Natural killer cell (primary cell): ENCODE results near the gene ZDHHC1. TPM values are rescaled to one million over a fixed set of nuclear protein-coding genes. Genes with fewer than 3 reads are reported as not detected.

Source experiments
- ATAC-seq, 3 donors: fragments of 150-1000 bp in 2 of 3; fragments of 200-7000 bp in 1 of 3; cut with Tn5 transposase; 1 replicate in 1 of 3; 2 replicates in 2 of 3; pipeline ENCODE4 v1.10.0; 2021; ENCODE audit warnings: mild to moderate bottlenecking in 2 of 3, moderate library complexity in 2 of 3
- DNase-seq, 2 donors: peaks; one replicate each; pipeline versions ENCODE4 v3.0.0 to v3.0.0-alpha.2; 2013 to 2021; ENCODE audit warnings: mixed read lengths in 1 of 2
- H3K27ac ChIP-seq: one replicate; pipeline ENCODE4 v1.5.1; 2013; ENCODE audit warnings: mild to moderate bottlenecking, low read length
- H3K27me3 ChIP-seq: one replicate; pipeline ENCODE4 v1.6.1; 2013; ENCODE audit warnings: low read length; ENCODE audit not compliant: control insufficient read depth, insufficient read depth
- H3K36me3 ChIP-seq: one replicate; pipeline ENCODE4 v1.6.1; 2013; ENCODE audit warnings: low read length; ENCODE audit not compliant: control insufficient read depth, insufficient read depth
- H3K4me1 ChIP-seq: one replicate; pipeline ENCODE4 v1.6.1; 2013; ENCODE audit warnings: low read length; ENCODE audit not compliant: control insufficient read depth, insufficient read depth
- H3K4me3 ChIP-seq: one replicate; pipeline ENCODE4 v1.5.1; 2013; ENCODE audit warnings: low read length
- H3K9me3 ChIP-seq: one replicate; pipeline ENCODE4 v1.6.1; 2013; ENCODE audit warnings: low read length; ENCODE audit not compliant: control insufficient read depth, insufficient read depth
- H3K27ac Mint-ChIP-seq, 2 donors: one replicate each; pipeline ENCODE4 v1.8.0; 2022; ENCODE audit warnings: mild to moderate bottlenecking in 2 of 2, mixed read lengths in 2 of 2, moderate library complexity in 1 of 2
- H3K27me3 Mint-ChIP-seq, 2 donors: one replicate each; pipeline ENCODE4 v1.8.0; 2022; ENCODE audit warnings: low read depth in 2 of 2, mixed read lengths in 2 of 2
- H3K36me3 Mint-ChIP-seq: one replicate; pipeline ENCODE4 v1.8.0; 2022; ENCODE audit warnings: mixed read lengths
- H3K4me1 Mint-ChIP-seq, 2 donors: one replicate each; pipeline ENCODE4 v1.8.0; 2022; ENCODE audit warnings: mixed read lengths in 2 of 2
- H3K4me3 Mint-ChIP-seq: one replicate; pipeline ENCODE4 v1.8.0; 2022; ENCODE audit warnings: mild to moderate bottlenecking, moderate library complexity, mixed read lengths
- H3K9me3 Mint-ChIP-seq, 2 donors: one replicate each; pipeline ENCODE4 v1.8.0; 2022; ENCODE audit warnings: mixed read lengths in 2 of 2
- WGBS: methylation state at CpG from one replicate; pipeline ENCODE4 v1.1.7; 2013; ENCODE audit warnings: missing lambda C conversion rate; ENCODE audit not compliant: insufficient coverage; 5-methylcytosine and 5-hydroxymethylcytosine counted together
- intact Hi-C: fragments of 100-400 bp; cut with micrococcal nuclease; formaldehyde crosslinking; loops from one replicate; pipeline ENCODE4 v1.14.2; 2022
- total RNA-seq, 4 donors: library from RNA; stranded (reverse); fragments of 120-200 nt in 1 of 4; gene quantifications; one replicate each; pipeline versions ENCODE4 v1.2.3 to v1.2.4, GENCODE V29; 2013 to 2022
- TF ChIP-seq, protein P1 (sequence below): fragments of 200-600 bp; IDR thresholded peaks from one replicate; pipeline ENCODE4 v1.8.0; 2022; ENCODE audit warnings: antibody characterized with exemption

The ZDHHC1 gene
- total RNA-seq, 3 donors from 2014 or later (not counting 1 experiment from before 2014, with no cell fraction given), result 0.88 to 2.5 (median 1.8) TPM

DNA sequence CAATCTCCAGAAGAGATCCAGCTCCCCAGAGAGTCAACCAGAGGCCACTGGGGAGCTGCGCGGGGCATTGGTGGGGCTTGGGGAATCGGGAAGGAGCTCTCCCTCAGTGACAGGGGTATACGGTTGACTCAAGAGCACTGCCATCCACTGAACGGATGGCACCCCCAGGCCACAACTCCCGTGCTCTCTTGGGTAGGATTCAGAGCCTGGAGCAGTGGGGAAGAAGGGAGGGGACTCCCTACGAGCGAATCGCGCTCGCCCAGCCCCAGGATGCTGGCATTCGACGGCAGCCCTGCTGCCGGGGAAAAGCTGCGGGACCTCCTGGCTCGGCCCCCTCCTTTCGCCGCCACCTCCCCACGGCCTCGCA is 22.5 kb downstream of the ZDHHC1 start:
- Histone ChIP-seq H3K27me3 (peaks cover 27% of the 10 kb centered on the region), H3K4me1 (peaks cover 54% of the 10 kb centered on the region), H3K4me3 (peak overlapping the region; percentile 12), H3K9me3 (no peaks in the 10 kb centered on the region), H3K27ac (no peak overlapping the region), H3K36me3 (no peaks in the 10 kb centered on the region)
- peaks cover 9 to 36% of the 10 kb centered on the region in 2 donors for H3K27me3 Mint-ChIP-seq
- intact Hi-C loops, result no loop called here
- H3K4me1 Mint-ChIP-seq, result peaks cover 5 to 24% of the 10 kb centered on the region in 2 donors
- no peaks in the 10 kb centered on the region for H3K9me3 Mint-ChIP-seq
- 11% methylated on average over 20 of the region's 20 CpGs for WGBS
- H3K36me3 Mint-ChIP-seq, result no peaks in the 10 kb centered on the region
- TF ChIP-seq, protein P1, sequence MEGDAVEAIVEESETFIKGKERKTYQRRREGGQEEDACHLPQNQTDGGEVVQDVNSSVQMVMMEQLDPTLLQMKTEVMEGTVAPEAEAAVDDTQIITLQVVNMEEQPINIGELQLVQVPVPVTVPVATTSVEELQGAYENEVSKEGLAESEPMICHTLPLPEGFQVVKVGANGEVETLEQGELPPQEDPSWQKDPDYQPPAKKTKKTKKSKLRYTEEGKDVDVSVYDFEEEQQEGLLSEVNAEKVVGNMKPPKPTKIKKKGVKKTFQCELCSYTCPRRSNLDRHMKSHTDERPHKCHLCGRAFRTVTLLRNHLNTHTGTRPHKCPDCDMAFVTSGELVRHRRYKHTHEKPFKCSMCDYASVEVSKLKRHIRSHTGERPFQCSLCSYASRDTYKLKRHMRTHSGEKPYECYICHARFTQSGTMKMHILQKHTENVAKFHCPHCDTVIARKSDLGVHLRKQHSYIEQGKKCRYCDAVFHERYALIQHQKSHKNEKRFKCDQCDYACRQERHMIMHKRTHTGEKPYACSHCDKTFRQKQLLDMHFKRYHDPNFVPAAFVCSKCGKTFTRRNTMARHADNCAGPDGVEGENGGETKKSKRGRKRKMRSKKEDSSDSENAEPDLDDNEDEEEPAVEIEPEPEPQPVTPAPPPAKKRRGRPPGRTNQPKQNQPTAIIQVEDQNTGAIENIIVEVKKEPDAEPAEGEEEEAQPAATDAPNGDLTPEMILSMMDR, result no peak
- ATAC-seq (no peak), DNase-seq (no peak)
- H3K27ac Mint-ChIP-seq, result peak overlapping the region in 1 of 2 donors; percentile 60
- H3K4me3 Mint-ChIP-seq, result peak overlapping the region; percentile 90

DNA sequence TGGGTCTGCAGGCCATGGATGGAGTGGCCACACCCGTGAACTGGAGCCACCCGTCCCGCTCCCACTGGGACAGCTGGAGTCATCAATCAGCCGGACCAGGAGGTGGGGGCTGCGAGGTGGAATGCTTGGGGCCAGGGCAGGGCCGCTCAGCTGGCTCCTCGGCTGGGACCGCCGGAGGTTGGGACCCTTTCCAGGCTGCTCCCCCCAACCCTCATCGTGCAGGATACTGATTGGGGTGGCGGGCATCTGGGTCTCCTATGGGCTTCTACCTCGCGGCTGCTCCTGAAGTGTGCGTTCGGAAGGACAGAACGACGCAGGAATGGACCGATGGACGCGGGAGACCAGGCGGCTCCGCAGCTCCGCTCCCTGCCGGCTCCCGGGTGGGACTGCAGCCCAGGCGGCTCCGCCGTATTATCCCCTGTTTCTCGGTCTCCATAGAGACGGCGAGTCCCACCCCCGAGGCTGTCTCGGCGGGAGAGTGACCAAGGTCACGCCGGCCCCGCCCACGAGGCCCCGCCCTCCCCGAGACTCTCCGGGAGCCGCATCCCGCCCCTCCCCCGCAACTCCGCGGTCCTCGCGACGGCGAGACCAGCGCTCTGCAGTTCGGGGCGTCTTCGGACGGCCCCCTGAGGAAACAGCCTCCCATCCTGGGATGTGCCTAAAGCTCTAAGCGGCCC is 23.0 kb downstream of the ZDHHC1 start, which contains the start of gene TPPP3:
Gene TPPP3, minus strand, starts transcription at position 388 of the 677 bp plus-strand sequence. CDS start 2,387 bp downstream, outside the sequence.
- Mint-ChIP-seq H3K27me3 (peaks cover 9 to 36% of the 10 kb centered on the region in 2 donors), H3K4me1 (peaks cover 5 to 24% of the 10 kb centered on the region in 2 donors), H3K36me3 (no peaks in the 10 kb centered on the region), H3K4me3 (peak within 1 kb of the TSS; percentile 90), H3K27ac (peak within 1 kb of the TSS in 1 of 2 donors; percentile 60), H3K9me3 (no peaks in the 10 kb centered on the region)
- 12% methylated on average over 56 of the region's 56 CpGs for WGBS
- peak; percentile 48 to 79 (median 72) for ATAC-seq
- H3K27ac ChIP-seq, result no peak within 1 kb of the TSS
- no peaks in the 10 kb centered on the region for H3K36me3 ChIP-seq
- peak; percentile 36 to 57 for DNase-seq
- H3K9me3 ChIP-seq, result no peaks in the 10 kb centered on the region
- peaks cover 54% of the 10 kb centered on the region for H3K4me1 ChIP-seq
- peaks cover 27% of the 10 kb centered on the region for H3K27me3 ChIP-seq
- peak within 1 kb of the TSS; percentile 12 for H3K4me3 ChIP-seq
- intact Hi-C loops, result no loop called here
- TF ChIP-seq, protein P1, result peak; percentile 32

DNA sequence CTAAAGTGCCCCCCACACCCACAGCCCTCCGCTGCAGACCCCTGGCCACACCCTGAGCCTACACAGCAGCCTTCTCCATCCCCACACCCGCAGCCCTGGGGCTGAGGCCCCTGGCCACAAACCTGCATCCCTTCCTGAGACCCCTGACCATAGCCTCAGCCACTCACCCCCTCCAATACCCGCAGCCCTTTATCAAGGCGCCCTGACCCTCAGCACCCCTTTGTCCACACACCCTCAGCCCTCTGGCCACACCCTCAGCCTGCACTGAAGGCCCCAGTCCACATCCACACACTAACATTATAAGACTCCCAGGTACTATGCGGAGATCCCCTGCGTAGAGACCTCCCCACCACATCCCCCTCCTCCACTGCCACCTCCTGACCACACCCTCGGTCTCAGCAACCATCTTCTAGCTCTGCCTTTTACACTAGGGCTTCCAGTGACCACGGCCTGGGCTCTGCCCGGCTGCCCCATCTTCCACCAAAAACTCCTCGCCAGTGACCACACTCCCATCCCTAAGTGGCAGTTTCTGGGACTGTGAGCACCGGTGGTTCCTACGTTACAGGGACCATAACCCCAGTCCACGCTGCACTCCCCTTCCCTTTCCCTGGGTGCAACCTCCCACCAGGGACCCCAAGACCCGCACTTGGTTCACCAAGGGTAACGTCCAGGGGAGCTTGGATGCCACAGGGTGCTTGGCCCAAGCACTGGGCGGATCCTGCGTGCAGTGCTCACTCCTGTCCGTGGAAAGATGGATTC is 23.8 kb downstream of the ZDHHC1 start:
- H3K27ac Mint-ChIP-seq, result peak overlapping the region in 1 of 2 donors; percentile 31
- Histone ChIP-seq H3K36me3 (no peaks in the 10 kb centered on the region), H3K4me1 (peaks cover 54% of the 10 kb centered on the region), H3K27ac (no peak overlapping the region), H3K9me3 (no peaks in the 10 kb centered on the region), H3K4me3 (no peak overlapping the region), H3K27me3 (peaks cover 27% of the 10 kb centered on the region)
- WGBS, result 87% methylated on average over 18 of the region's 18 CpGs
- TF ChIP-seq, protein P1, result no peak
- no peak overlapping the region for H3K4me3 Mint-ChIP-seq
- peaks cover 5 to 24% of the 10 kb centered on the region in 2 donors for H3K4me1 Mint-ChIP-seq
- no peaks in the 10 kb centered on the region for H3K36me3 Mint-ChIP-seq
- no peaks in the 10 kb centered on the region for H3K9me3 Mint-ChIP-seq
- no peak for ATAC-seq
- peaks cover 9 to 36% of the 10 kb centered on the region in 2 donors for H3K27me3 Mint-ChIP-seq
- intact Hi-C loops, result no loop called here
- no peak for DNase-seq
